ENCODE results near the gene WHAMM. TPM values are rescaled to one million over a fixed set of nuclear protein-coding genes. Genes with fewer than 3 reads are reported as not detected.

The WHAMM gene
- total RNA-seq, 2 donors from 2014 or later = 5.9 to 8.2 TPM

GRCh38 chr15:82788496-82788895 is 20.9 kb upstream of the WHAMM start:
- ATAC-seq (replicated peaks in 1 of 2) (no peak), DNase-seq (no peak)
- no peaks in the 10 kb centered on the region for H3K36me3 Mint-ChIP-seq (ENCODE audit: insufficient read depth in 2 of 2)
- H3K9me3 Mint-ChIP-seq = no peaks in the 10 kb centered on the region
- no peak overlapping the region for H3K4me3 Mint-ChIP-seq
- no peaks in the 10 kb centered on the region for H3K27me3 Mint-ChIP-seq (ENCODE audit: low read depth)
- H3K27ac Mint-ChIP-seq = no peak overlapping the region
- H3K4me1 Mint-ChIP-seq (ENCODE audit: low read depth) = no peaks in the 10 kb centered on the region

GRCh38 chr15:82789491-82789890 is 19.9 kb upstream of the WHAMM start:
- Mint-ChIP-seq H3K27ac (no peak overlapping the region), H3K4me3 (no peak overlapping the region), H3K36me3 (ENCODE audit: insufficient read depth in 2 of 2) (peaks cover 4 to 7% of the 10 kb centered on the region in 2 donors), H3K4me1 (ENCODE audit: low read depth) (no peaks in the 10 kb centered on the region), H3K27me3 (ENCODE audit: low read depth) (no peaks in the 10 kb centered on the region), H3K9me3 (peaks cover 0 to 8% of the 10 kb centered on the region in 2 donors)
- ATAC-seq (replicated peaks in 1 of 2) (no peak), DNase-seq (no peak)

GRCh38 chr15:82790321-82790720 is 19.1 kb upstream of the WHAMM start:
- Mint-ChIP-seq H3K36me3 (ENCODE audit: insufficient read depth in 2 of 2) (peaks cover 4 to 7% of the 10 kb centered on the region in 2 donors), H3K4me1 (ENCODE audit: low read depth) (no peaks in the 10 kb centered on the region), H3K4me3 (no peak overlapping the region), H3K27me3 (ENCODE audit: low read depth) (no peaks in the 10 kb centered on the region), H3K9me3 (peaks cover 0 to 8% of the 10 kb centered on the region in 2 donors), H3K27ac (no peak overlapping the region)
- no peak for ATAC-seq (replicated peaks in 1 of 2)
- no peak for DNase-seq

GRCh38 chr15:82792068-82792467 is 17.4 kb upstream of the WHAMM start:
- peaks cover 4 to 7% of the 10 kb centered on the region in 2 donors for H3K36me3 Mint-ChIP-seq (ENCODE audit: insufficient read depth in 2 of 2)
- peaks cover 0 to 8% of the 10 kb centered on the region in 2 donors for H3K9me3 Mint-ChIP-seq
- no peaks in the 10 kb centered on the region for H3K27me3 Mint-ChIP-seq (ENCODE audit: low read depth)
- no peak overlapping the region for H3K27ac Mint-ChIP-seq
- no peak overlapping the region for H3K4me3 Mint-ChIP-seq
- H3K4me1 Mint-ChIP-seq (ENCODE audit: low read depth) = no peaks in the 10 kb centered on the region
- ATAC-seq (replicated peaks in 1 of 2) (no peak), DNase-seq (no peak)

GRCh38 chr15:82793737-82794136 is 15.7 kb upstream of the WHAMM start:
- no peak overlapping the region for H3K4me3 Mint-ChIP-seq
- no peak for DNase-seq
- peaks cover 4 to 7% of the 10 kb centered on the region in 2 donors for H3K36me3 Mint-ChIP-seq (ENCODE audit: insufficient read depth in 2 of 2)
- peaks cover 0 to 8% of the 10 kb centered on the region in 2 donors for H3K9me3 Mint-ChIP-seq
- H3K27me3 Mint-ChIP-seq (ENCODE audit: low read depth) = no peaks in the 10 kb centered on the region
- no peak overlapping the region for H3K27ac Mint-ChIP-seq
- no peak for ATAC-seq (replicated peaks in 1 of 2)
- H3K4me1 Mint-ChIP-seq (ENCODE audit: low read depth) = no peaks in the 10 kb centered on the region

- Mint-ChIP-seq H3K27ac (no peak overlapping the region), H3K4me1 (ENCODE audit: low read depth) (no peaks in the 10 kb centered on the region), H3K9me3 (peaks cover 0 to 8% of the 10 kb centered on the region in 2 donors), H3K36me3 (ENCODE audit: insufficient read depth in 2 of 2) (peaks cover 4 to 7% of the 10 kb centered on the region in 2 donors), H3K4me3 (no peak overlapping the region), H3K27me3 (ENCODE audit: low read depth) (peaks cover 31% of the 10 kb centered on the region)
- DNase-seq (no peak), ATAC-seq (replicated peaks in 1 of 2) (no peak)
Measured at GRCh38 chr15:82798104-82798503, 11.3 kb upstream of the WHAMM start.

GRCh38 chr15:82798531-82799166 is 10.8 kb upstream of the WHAMM start:
- H3K36me3 Mint-ChIP-seq (ENCODE audit: insufficient read depth in 2 of 2) = peaks cover 4 to 7% of the 10 kb centered on the region in 2 donors

GRCh38 chr15:82799183-82799841 is 10.1 kb upstream of the WHAMM start:
- ATAC-seq (replicated peaks in 1 of 2) = no peak
- Mint-ChIP-seq H3K36me3 (ENCODE audit: insufficient read depth in 2 of 2) (peaks cover 0 to 2% of the 10 kb centered on the region in 2 donors), H3K4me1 (ENCODE audit: low read depth) (no peaks in the 10 kb centered on the region), H3K4me3 (no peak overlapping the region), H3K27me3 (ENCODE audit: low read depth) (peaks cover 39% of the 10 kb centered on the region), H3K27ac (no peak overlapping the region), H3K9me3 (peaks cover 0 to 1% of the 10 kb centered on the region in 2 donors)
- DNase-seq = no peak

More at GRCh38 chr15:82798531-82799166, 10.8 kb upstream of the WHAMM start:
- Mint-ChIP-seq H3K27ac (no peak overlapping the region), H3K27me3 (ENCODE audit: low read depth) (peaks cover 35% of the 10 kb centered on the region), H3K9me3 (peaks cover 0 to 8% of the 10 kb centered on the region in 2 donors), H3K4me3 (no peak overlapping the region), H3K4me1 (ENCODE audit: low read depth) (no peaks in the 10 kb centered on the region)
- no peak for DNase-seq
- no peak for ATAC-seq (replicated peaks in 1 of 2)

GRCh38 chr15:82802497-82802896 is 6.9 kb upstream of the WHAMM start:
- Mint-ChIP-seq H3K4me1 (ENCODE audit: low read depth) (peaks cover 5% of the 10 kb centered on the region), H3K27me3 (ENCODE audit: low read depth) (peaks cover 53% of the 10 kb centered on the region), H3K27ac (no peak overlapping the region), H3K4me3 (no peak overlapping the region), H3K36me3 (ENCODE audit: insufficient read depth in 2 of 2) (no peaks in the 10 kb centered on the region), H3K9me3 (no peaks in the 10 kb centered on the region)
- DNase-seq = no peak
- no peak for ATAC-seq (replicated peaks in 1 of 2)

- Mint-ChIP-seq H3K9me3 (no peaks in the 10 kb centered on the region), H3K36me3 (ENCODE audit: insufficient read depth in 2 of 2) (no peaks in the 10 kb centered on the region), H3K27me3 (ENCODE audit: low read depth) (peaks cover 52% of the 10 kb centered on the region), H3K4me3 (no peak overlapping the region), H3K4me1 (ENCODE audit: low read depth) (peaks cover 11% of the 10 kb centered on the region), H3K27ac (no peak overlapping the region)
- ATAC-seq (replicated peaks in 1 of 2) = no peak
- no peak for DNase-seq
Measured at GRCh38 chr15:82803793-82804574, 5.4 kb upstream of the WHAMM start.

- ATAC-seq (replicated peaks in 1 of 2) (no peak), DNase-seq (no peak)
- Mint-ChIP-seq H3K4me1 (ENCODE audit: low read depth) (peaks cover 15% of the 10 kb centered on the region), H3K27me3 (ENCODE audit: low read depth) (peaks cover 46% of the 10 kb centered on the region), H3K36me3 (ENCODE audit: insufficient read depth in 2 of 2) (no peaks in the 10 kb centered on the region), H3K27ac (no peak overlapping the region), H3K9me3 (no peaks in the 10 kb centered on the region), H3K4me3 (no peak overlapping the region)
Measured at GRCh38 chr15:82804575-82804949, 4.9 kb upstream of the WHAMM start.

- peaks cover 22% of the 10 kb centered on the region for H3K4me1 Mint-ChIP-seq (ENCODE audit: low read depth)
- ATAC-seq (replicated peaks in 1 of 2) = no peak
- DNase-seq = no peak
- H3K9me3 Mint-ChIP-seq = no peaks in the 10 kb centered on the region
- H3K36me3 Mint-ChIP-seq (ENCODE audit: insufficient read depth in 2 of 2) = peaks cover 0 to 3% of the 10 kb centered on the region in 2 donors
- H3K27ac Mint-ChIP-seq = no peak within 1 kb of the TSS
- H3K27me3 Mint-ChIP-seq (ENCODE audit: low read depth) = peaks cover 35% of the 10 kb centered on the region
- H3K4me3 Mint-ChIP-seq = no peak within 1 kb of the TSS
Measured at GRCh38 chr15:82805994-82806406, 3.4 kb upstream of the WHAMM start, which contains the start of gene FSD2. Gene FSD2 (minus strand): TSS chr15:82806069. CDS start chr15:82787390, 18,679 bp downstream.
